ENCODE measurements around the gene PDE8B. TPM values are rescaled to one million over a fixed set of nuclear protein-coding genes. Genes with fewer than 3 reads are reported as not detected.

PDE8B gene, protein sequence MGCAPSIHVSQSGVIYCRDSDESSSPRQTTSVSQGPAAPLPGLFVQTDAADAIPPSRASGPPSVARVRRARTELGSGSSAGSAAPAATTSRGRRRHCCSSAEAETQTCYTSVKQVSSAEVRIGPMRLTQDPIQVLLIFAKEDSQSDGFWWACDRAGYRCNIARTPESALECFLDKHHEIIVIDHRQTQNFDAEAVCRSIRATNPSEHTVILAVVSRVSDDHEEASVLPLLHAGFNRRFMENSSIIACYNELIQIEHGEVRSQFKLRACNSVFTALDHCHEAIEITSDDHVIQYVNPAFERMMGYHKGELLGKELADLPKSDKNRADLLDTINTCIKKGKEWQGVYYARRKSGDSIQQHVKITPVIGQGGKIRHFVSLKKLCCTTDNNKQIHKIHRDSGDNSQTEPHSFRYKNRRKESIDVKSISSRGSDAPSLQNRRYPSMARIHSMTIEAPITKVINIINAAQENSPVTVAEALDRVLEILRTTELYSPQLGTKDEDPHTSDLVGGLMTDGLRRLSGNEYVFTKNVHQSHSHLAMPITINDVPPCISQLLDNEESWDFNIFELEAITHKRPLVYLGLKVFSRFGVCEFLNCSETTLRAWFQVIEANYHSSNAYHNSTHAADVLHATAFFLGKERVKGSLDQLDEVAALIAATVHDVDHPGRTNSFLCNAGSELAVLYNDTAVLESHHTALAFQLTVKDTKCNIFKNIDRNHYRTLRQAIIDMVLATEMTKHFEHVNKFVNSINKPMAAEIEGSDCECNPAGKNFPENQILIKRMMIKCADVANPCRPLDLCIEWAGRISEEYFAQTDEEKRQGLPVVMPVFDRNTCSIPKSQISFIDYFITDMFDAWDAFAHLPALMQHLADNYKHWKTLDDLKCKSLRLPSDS
- 1.2 to 2.4 TPM (median 1.7 TPM) in 5 replicates for total RNA-seq (2022; extraction: Qiagen RNA extraction)

DNA sequence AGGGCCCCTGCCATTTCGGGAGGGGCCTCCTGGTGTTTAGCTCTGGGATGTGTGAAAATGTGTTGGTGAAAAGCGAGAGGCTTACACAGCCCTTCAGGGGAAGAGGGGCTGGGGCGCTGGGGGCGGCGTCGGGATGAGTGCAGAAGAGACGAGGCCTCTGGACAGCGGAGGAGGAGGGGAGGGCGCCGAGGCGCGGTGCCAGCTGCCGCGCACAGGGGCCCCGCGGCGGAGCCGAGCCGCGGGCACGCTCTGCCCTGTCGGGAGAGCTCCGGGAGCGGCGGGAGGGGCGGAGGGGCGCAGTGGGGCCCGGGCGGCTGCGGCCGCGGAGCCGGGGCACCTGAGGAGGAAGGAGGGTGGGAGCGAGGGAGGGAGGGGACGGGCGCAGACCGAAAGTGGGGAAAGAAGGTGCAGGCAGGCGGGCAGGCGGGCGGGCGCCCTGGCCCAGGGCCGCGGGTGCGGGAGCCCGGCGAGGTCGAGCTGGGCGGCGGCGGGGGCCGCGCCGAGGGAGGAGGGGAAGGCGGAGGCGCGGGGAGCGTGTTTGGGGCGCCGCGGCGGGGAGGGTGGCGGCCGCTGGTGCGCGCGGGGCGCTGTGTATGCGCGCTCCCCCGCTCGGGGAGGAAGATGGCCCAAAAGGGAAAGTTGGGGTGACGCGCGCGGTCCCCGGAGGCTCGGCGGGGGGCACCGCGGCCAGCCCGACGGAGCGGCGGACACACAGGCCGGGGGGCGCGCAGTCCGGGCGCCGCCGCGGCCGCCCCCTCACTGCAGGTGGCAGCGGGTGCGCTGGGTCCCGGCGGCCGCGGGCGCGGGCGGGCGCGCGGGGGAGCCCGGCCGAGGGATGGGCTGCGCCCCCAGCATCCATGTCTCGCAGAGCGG lies at the start of gene PDE8B:
TSS of gene PDE8B (plus strand) at position 590 of the 873 bp plus-strand sequence. CDS start at position 836, 246 bp downstream.

Other genes with a start within 250 kb of the PDE8B start
- gene AGGF1, start 180.3 kb upstream of the PDE8B start, total RNA-seq (2022; extraction: Qiagen RNA extraction) = 11.0 to 14.7 TPM (median 13.7 TPM) in 5 replicates
- 3.4 to 4.7 TPM (median 4.2 TPM) in 5 replicates for gene ZBED3, start 123.4 kb upstream of the PDE8B start, total RNA-seq (2022; extraction: Qiagen RNA extraction)